MM.1S (cell line): ENCODE measurements around the gene NUP98.

Experiments used
- DNase-seq: peaks from one replicate; pipeline ENCODE4 v3.0.0-alpha.2; 2015
- H2AFZ ChIP-seq: fragments of 300-600 bp; sonication (generic); 2 replicates; pipeline ENCODE4 v1.6.0; 2016; ENCODE audit warnings: antibody characterized with exemption, low read length
- H3F3A ChIP-seq: fragments of 300-600 bp; sonication (generic); 2 replicates; pipeline ENCODE4 v1.6.1; 2016; ENCODE audit warnings: mild to moderate bottlenecking, antibody characterized with exemption, low read length, moderate library complexity, mixed read lengths; ENCODE audit not compliant: insufficient read depth
- H3K27ac ChIP-seq: fragments of 300-600 bp; sonication (generic); 2 replicates; pipeline ENCODE4 v1.5.1; 2016; ENCODE audit warnings: mild to moderate bottlenecking, low read length
- H3K27me3 ChIP-seq: fragments of 300-600 bp; sonication (generic); replicated peaks from 2 replicates; pipeline ENCODE4 v1.6.0; 2016; ENCODE audit warnings: low read length; ENCODE audit not compliant: insufficient read depth
- H3K36me3 ChIP-seq: fragments of 300-600 bp; sonication (generic); replicated peaks from 2 replicates; pipeline ENCODE4 v1.6.1; 2016; ENCODE audit warnings: mild to moderate bottlenecking, low read length, mixed read lengths; ENCODE audit not compliant: insufficient read depth
- H3K4me1 ChIP-seq: fragments of 300-600 bp; sonication (generic); 2 replicates; pipeline ENCODE4 v1.6.1; 2016; ENCODE audit warnings: low read length, mixed read lengths
- H3K4me2 ChIP-seq: fragments of 300-600 bp; sonication (generic); 2 replicates; pipeline ENCODE4 v1.6.0; 2016; ENCODE audit warnings: low read depth, low read length
- H3K4me3 ChIP-seq: fragments of 300-600 bp; sonication (generic); 2 replicates; pipeline ENCODE4 v1.5.1; 2016; ENCODE audit warnings: low read length, mixed read lengths
- H3K79me2 ChIP-seq: fragments of 300-600 bp; sonication (generic); 2 replicates; pipeline ENCODE4 v1.6.1; 2016; ENCODE audit warnings: mixed run types, low read length, mixed read lengths
- H3K9ac ChIP-seq: fragments of 300-600 bp; sonication (generic); 2 replicates; pipeline ENCODE4 v1.6.1; 2016; ENCODE audit warnings: low read length, mixed read lengths
- H3K9me2 ChIP-seq: fragments of 300-600 bp; sonication (generic); replicated peaks from 2 replicates; pipeline ENCODE4 v1.6.1; 2016; ENCODE audit warnings: mild to moderate bottlenecking, low read length, mixed read lengths; ENCODE audit not compliant: insufficient read depth
- H3K9me3 ChIP-seq: fragments of 300-600 bp; sonication (generic); replicated peaks from 2 replicates; pipeline ENCODE4 v1.6.1; 2016; ENCODE audit warnings: mild to moderate bottlenecking, low read length, mixed read lengths; ENCODE audit not compliant: insufficient read depth
- H4K20me1 ChIP-seq: fragments of 300-600 bp; sonication (generic); 2 replicates; pipeline ENCODE4 v1.6.1; 2016; ENCODE audit warnings: mild to moderate bottlenecking, low read length, moderate library complexity, mixed read lengths; ENCODE audit not compliant: insufficient read depth
- EZH2 ChIP-seq: fragments of 300-600 bp; sonication (generic); optimal IDR thresholded peaks from 2 replicates; pipeline ENCODE3; 2017; ENCODE audit warnings: low read depth, mild to moderate bottlenecking, antibody characterized with exemption, low read length, mixed read lengths
- EZH2phosphoT487 ChIP-seq: fragments of 300-600 bp; sonication (generic); IDR thresholded peaks from 2 replicates; pipeline ENCODE4 v1.6.1; 2018; ENCODE audit warnings: antibody characterized with exemption, low read length
- TF ChIP-seq, protein P1 (sequence below): fragments of 300-600 bp; sonication (generic); IDR thresholded peaks from 2 replicates; pipeline ENCODE4 v1.5.1; 2016; ENCODE audit warnings: antibody characterized with exemption, low read length, mixed read lengths

Gene NUP98

GRCh38 chr11:3836903-3837302 is 39.5 kb upstream of the NUP98 start:
- H4K20me1 ChIP-seq: 0 out of 2 replicates have a peak, but pooled peaks cover 10% of the 10 kb centered on the region
- no peak overlapping the region for H3K4me2 ChIP-seq
- DNase-seq: no peak
- no peaks in the 10 kb centered on the region; the same call in 1 of the 2 replicates for H3K36me3 ChIP-seq
- peaks cover 29% of the 10 kb centered on the region for H3K4me1 ChIP-seq
- no peaks in the 10 kb centered on the region for H3K9me2 ChIP-seq
- no peak overlapping the region for H3K4me3 ChIP-seq
- TF ChIP-seq EZH2 (no peak), EZH2phosphoT487 (no peak)
- TF ChIP-seq, protein P1, sequence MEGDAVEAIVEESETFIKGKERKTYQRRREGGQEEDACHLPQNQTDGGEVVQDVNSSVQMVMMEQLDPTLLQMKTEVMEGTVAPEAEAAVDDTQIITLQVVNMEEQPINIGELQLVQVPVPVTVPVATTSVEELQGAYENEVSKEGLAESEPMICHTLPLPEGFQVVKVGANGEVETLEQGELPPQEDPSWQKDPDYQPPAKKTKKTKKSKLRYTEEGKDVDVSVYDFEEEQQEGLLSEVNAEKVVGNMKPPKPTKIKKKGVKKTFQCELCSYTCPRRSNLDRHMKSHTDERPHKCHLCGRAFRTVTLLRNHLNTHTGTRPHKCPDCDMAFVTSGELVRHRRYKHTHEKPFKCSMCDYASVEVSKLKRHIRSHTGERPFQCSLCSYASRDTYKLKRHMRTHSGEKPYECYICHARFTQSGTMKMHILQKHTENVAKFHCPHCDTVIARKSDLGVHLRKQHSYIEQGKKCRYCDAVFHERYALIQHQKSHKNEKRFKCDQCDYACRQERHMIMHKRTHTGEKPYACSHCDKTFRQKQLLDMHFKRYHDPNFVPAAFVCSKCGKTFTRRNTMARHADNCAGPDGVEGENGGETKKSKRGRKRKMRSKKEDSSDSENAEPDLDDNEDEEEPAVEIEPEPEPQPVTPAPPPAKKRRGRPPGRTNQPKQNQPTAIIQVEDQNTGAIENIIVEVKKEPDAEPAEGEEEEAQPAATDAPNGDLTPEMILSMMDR: no peak
- no peak overlapping the region for H3K27ac ChIP-seq
- peaks cover 3% of the 10 kb centered on the region for H3F3A ChIP-seq
- no peaks in the 10 kb centered on the region for H3K9me3 ChIP-seq
- peaks cover 87% of the 10 kb centered on the region for H3K79me2 ChIP-seq
- no peaks in the 10 kb centered on the region for H3K27me3 ChIP-seq
- no peak overlapping the region for H2AFZ ChIP-seq
- H3K9ac ChIP-seq: no peak overlapping the region

DNA sequence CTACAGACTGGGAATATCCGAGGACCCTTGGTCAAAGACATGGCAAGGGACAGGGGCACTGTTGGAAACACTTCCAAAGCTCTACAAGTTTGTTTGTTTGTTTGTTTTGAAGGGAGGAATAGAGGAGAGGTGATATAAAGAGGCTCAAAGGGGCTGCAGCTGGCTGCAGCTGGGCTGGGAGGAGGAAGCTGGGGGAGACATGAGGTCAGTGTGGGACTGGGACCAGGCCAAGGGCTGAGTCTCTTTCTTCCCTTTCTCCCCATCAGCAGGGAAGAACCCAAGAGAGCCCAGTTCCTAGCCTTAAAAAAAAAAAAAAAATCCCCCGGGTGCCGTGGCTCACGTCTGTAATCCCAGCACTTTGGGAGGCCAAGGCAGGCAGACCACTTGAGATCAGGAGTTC is 38.4 kb upstream of the NUP98 start:
- Histone ChIP-seq H3K27me3 (no peaks in the 10 kb centered on the region), H3F3A (no peaks in the 10 kb centered on the region; the same call in 1 of the 2 replicates), H4K20me1 (0 out of 2 replicates have a peak, but pooled peaks cover 10% of the 10 kb centered on the region), H3K4me1 (peaks cover 27% of the 10 kb centered on the region), H3K9me3 (no peaks in the 10 kb centered on the region), H3K9ac (no peak overlapping the region), H3K4me3 (no peak overlapping the region), H3K4me2 (no peak overlapping the region), H3K36me3 (no peaks in the 10 kb centered on the region; the same call in 1 of the 2 replicates), H3K9me2 (no peaks in the 10 kb centered on the region), H3K79me2 (peaks cover 99% of the 10 kb centered on the region), H3K27ac (no peak overlapping the region), H2AFZ (no peak overlapping the region)
- DNase-seq: no peak
- no peak for TF ChIP-seq EZH2phosphoT487
- TF ChIP-seq, protein P1: no peak
- no peak for TF ChIP-seq EZH2

GRCh38 chr11:3834664-3835461 is 37.5 kb upstream of the NUP98 start:
- no peak overlapping the region for H3K4me3 ChIP-seq
- peaks cover 27% of the 10 kb centered on the region for H3K4me1 ChIP-seq
- H3F3A ChIP-seq: no peaks in the 10 kb centered on the region
- H2AFZ ChIP-seq: no peak overlapping the region
- H3K9me2 ChIP-seq: no peaks in the 10 kb centered on the region
- DNase-seq: no peak
- peaks cover 99% of the 10 kb centered on the region for H3K79me2 ChIP-seq
- H3K27me3 ChIP-seq: no peaks in the 10 kb centered on the region
- H3K4me2 ChIP-seq: no peak overlapping the region
- no peak overlapping the region for H3K27ac ChIP-seq
- TF ChIP-seq, protein P1: no peak
- no peak for TF ChIP-seq EZH2phosphoT487
- TF ChIP-seq EZH2: no peak
- H3K36me3 ChIP-seq: peaks cover 3% of the 10 kb centered on the region; the same call in 1 of the 2 replicates
- H3K9ac ChIP-seq: no peak overlapping the region
- no peaks in the 10 kb centered on the region for H3K9me3 ChIP-seq
- 0 out of 2 replicates have a peak, but pooled peaks cover 10% of the 10 kb centered on the region for H4K20me1 ChIP-seq
